NCI-H460 (cell line): Measurements from ENCODE around the gene SLC12A7. TPM values are rescaled to one million over a fixed set of nuclear protein-coding genes. Genes with fewer than 3 reads are reported as not detected.
"Not testable (repeated sequence)": the region's sequence is repeated elsewhere in the genome, so short reads cannot be mapped to it uniquely, and the experiment has no call there.

Experiments used
- DNase-seq: peaks from one replicate; pipeline ENCODE4 v3.0.0-alpha.2; 2016; ENCODE audit warnings: low read depth; ENCODE audit errors: extremely low read depth
- total RNA-seq: library from RNA; depleted of rRNA; stranded (reverse); fragments of >200 nt; shearing (Covaris generic); gene quantifications from 2 replicates; pipeline ENCODE4 v1.2.3, GENCODE V29; 2014

Gene SLC12A7
- total RNA-seq, 1 experiment from 2014 or later: 9.0 TPM

GRCh38 chr5:1028481-1029281, 83.2 kb downstream of the SLC12A7 start:
- no peak for DNase-seq

GRCh38 chr5:1027631-1028441, 84.0 kb downstream of the SLC12A7 start:
- DNase-seq: no peak

DNA sequence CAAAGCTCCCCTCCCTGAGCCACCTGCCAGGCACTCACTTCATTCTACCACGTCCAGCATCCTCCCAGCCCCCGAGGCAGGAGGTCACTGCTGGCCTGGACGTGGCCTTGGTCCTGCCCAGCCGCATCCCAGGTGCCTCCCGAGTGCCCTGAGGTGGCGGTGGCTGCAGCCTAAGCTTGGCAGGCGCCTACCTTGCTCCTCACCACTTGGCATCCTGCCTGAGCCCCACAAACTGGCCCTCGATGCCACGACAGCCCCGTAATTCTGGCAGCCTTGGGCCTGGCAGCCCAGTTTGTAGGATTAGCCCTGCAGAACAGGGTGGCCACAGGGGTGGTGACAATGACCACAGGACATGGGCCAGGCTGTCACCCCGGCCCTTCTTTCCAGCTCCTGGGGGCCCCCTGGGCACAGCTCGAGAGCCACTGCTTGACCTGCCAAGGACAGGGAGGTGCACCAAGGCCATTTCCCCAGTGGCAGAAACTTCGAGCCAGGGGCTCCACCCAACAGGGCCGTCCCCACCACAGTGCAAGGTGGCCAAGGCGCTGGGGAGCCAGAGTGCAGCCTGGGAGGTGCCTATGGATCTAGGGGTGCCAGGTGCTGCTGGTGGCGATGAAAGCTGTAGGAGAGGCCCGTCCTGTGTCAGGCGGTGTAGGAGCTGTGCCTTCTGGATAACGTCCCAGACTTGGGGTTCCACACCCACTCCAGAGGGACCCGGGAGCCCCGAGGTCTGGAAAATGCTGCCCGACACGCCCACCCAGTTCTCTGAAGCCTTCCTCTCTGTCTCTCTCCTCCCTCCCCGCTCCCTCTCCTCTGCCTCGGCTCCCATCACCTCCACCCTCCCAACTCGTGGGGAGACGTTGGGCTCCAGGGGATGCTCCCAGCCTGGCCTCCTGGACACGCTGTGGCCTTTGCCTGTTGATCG, 84.9 kb downstream of the SLC12A7 start:
- no peak for DNase-seq

DNA sequence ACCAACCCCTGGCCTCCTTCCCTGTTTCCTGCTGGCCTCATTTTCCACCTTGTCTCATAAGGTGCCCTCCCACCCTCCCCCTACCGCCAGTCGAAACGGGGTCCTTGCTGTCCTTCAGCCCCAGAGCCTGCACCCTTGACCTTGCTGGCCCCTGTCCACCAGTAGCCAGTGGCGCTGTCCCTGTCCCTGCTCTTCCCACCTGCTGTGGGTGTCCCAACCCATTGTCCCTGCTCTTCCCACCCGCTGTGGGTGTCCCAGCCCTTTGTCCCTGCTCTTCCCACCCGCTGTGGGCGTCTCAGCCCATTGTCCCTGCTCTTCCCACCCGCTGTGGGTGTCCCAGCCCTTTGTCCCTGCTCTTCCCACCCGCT, 89.9 kb downstream of the SLC12A7 start:
- not testable (repeated sequence) for DNase-seq

DNA sequence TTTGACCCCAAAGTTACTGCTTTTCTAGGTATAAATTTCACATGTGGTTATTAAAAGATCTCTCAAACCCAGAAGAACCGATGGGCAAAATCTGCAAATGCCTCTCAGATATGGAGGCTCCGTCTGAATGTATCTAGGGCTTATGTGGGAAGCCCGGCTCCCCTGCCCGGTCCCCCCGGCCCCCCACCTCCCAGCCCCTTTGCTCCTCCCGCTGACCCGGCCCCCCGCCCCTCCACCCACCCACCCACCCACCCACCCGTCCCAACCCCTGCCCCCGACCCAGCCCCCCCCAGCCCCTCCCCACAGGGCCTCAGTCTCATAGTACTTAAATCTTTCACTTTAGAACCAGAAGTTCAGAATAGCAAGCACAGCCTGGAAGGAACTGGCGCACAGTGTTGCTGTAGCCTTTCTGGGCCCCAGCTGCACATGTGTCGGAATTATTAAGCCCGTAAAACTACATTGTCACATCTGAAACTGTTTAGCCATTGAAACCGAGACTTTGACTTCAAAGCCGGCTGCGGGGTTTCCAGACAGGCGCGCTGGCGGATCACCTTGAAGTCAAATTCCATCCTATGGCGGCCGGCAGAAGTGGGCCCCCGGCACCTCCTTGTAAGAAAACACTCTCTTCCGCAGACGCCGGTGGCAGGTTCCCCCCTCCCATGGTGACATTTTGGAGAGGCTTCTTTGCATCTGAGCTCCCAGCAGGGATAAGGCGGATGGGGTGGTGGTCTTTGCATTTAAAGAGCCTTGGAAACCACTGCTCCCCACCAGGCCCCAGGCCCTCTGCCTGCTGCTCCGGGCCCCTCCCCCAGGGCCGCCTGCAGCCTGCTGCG, 90.5 kb downstream of the SLC12A7 start:
- no peak for DNase-seq

- no peak for DNase-seq
Observed at GRCh38 chr5:1020452-1020961, 91.4 kb downstream of the SLC12A7 start.

GRCh38 chr5:1019001-1019905, 92.6 kb downstream of the SLC12A7 start:
- no peak for DNase-seq

DNA sequence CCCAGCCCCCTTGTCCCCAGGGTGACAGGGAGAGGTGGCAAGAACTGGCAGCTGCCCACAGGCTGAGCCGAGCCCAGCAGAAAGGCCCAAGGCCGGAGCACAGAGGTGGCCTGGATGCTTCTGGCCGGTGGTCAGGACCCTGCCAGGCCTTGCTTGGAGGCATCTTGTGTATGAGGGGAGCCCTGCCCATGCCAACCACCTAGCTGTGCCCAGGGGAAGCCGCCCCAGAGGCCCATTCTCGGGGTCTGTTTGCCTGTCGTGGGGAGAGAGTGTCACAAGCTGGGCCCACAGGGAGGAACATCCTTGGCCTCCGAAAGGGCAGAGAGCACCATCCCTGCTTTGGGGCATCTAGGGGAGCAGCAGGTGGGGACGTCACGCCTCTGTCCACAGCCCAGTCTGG, 93.3 kb downstream of the SLC12A7 start:
- DNase-seq: no peak

DNA sequence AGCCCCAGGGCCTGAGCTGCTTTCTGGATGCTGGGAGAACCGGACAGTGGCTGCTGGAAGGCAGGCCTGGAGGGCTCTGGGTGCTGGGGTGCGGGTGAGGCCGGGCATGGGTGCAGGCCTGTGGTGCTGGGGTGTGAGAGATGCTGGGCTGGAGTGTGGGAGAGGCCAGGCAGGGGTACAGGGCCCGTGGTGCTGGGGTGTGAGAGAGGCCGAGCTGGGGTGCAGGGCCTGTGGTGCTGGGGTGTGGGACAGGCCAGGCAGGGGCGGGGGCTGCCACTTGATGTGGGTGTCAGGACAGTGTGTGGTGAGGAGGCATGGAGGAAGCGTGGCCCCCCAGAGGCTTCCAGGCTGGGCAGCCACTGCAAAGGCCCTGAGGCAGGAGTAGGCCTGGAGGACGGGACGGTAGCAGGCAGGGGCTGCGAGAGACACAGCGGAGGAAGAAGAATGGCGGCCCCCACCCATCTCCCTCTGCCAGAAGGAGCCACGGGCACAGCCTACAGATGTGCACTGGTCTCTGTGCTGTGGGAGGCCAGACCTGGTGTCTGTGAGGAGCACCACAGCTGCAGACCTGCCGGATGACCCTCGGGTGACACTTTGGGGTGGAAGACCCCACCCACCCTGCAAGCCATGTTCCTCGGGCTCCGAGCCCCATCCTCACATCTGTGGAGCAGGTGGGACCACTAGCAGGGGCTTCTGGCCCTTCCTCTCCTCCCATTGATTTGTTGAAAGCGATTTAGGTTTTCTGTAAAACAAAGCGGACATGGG, 94.0 kb downstream of the SLC12A7 start:
- no peak for DNase-seq

DNA sequence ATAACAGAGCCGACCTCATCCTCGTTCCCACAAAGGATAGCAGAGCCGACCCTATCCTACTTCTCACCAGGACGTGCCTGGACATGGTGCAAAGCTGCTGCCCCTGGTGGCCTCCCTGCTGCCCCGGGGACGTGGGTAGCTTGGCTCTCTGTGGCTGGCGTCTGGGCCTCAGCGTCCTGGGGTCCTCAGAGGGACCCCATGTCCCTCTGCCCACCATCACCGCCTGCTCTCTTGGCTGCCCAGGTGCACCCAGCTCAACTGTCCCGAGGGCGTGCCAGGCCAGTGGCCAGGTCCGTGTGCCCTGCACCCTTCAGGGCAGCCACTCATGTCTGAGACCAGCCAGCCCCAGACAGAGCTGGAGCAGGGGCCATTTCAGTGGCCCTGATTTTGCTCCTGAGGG, 94.8 kb downstream of the SLC12A7 start:
- no peak for DNase-seq

DNA sequence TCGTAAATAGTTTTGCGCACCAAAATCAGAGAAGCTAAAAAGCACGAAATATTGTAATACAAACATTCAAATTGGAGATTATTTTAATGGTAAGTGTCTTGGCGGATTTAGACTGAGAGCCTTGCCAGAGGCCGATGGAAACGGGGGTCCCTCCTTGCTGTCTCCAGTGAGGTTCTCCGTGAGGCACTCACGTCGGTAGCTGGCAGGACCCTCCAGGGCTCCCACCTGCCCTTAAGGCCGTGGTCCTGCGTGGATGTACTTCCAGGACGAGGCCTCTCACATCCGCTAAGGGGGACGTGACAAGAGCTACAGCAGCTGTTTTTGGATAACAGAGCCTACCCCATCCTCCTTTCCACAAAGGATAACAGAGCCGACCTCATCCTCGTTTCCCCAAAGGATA, 95.4 kb downstream of the SLC12A7 start:
- no peak for DNase-seq

DNA sequence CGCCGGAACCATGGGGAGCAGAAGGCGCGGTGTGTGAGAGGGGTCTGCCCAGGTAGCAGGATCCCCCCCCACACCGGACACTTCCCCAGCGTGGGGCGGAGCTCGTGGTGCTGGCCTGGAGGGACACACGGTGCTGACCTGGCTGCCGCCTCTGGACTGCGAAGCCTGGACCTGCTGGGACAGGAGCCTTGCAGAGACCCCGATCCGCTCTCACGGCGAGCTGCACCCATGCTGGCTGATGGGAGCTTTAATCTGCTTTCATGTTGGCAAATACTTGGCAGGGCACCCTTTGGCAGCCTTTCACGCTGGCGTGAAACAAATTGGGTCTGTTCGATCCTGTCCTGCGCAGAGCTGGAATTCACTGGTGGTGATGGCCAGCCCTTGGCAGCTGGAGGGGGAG, 95.8 kb downstream of the SLC12A7 start:
- DNase-seq: no peak

DNA sequence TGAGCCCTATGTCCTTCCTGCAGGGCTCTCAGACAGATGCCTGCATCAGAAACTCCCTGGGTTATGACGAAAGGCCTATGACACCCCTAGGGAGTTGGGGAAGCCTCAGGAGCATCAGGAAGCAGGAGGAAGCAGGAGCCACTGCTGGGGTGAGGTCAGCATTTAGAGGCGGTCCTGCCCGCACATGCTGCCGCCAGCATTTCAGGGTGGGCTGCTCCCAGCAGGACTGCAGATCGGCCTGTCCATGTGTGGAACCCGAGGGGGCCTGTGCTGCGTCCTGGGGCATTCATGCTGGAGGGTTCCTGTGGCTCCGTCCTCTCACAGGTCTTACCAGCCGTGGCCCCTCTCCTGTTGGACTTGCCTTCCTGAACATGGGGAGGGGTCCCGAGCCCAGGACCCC, 96.4 kb downstream of the SLC12A7 start:
- no peak for DNase-seq

GRCh38 chr5:1014781-1015221, 97.1 kb downstream of the SLC12A7 start:
- no peak for DNase-seq

- no peak for DNase-seq
Observed at GRCh38 chr5:1014346-1014745, 97.5 kb downstream of the SLC12A7 start.

- DNase-seq: no peak
Observed at GRCh38 chr5:1013948-1014301, 97.9 kb downstream of the SLC12A7 start.

- DNase-seq: no peak
Observed at GRCh38 chr5:1013238-1013947, 98.5 kb downstream of the SLC12A7 start.

DNA sequence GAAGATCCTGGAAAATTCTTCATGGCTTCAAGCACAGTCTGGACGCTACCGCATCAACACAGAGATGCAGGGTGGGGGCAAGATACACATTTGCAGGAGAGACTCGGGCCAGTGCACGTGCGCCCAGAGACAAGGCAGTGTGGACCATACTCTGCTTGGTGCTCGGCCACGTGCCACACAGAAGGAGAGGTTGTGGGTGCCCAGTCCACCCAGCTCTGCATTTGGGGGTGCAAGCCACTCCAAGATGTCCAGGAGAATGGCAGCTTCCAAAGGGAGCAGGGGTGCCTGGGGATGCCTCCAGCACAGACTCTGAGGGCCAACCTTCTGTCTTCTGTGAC, 99.0 kb downstream of the SLC12A7 start:
- no peak for DNase-seq
